Testis (tissue), 3 donors: ENCODE data around the gene TTBK2. TPM values are rescaled to one million over a fixed set of nuclear protein-coding genes. Genes with fewer than 3 reads are reported as not detected.

ENCODE experiments used
- DNase-seq: peaks from one replicate; pipeline ENCODE4 v3.0.0-alpha.2; 2019
- H3K27ac ChIP-seq, 2 donors: fragments of 200-600 bp; sonication (generic); one replicate each; pipeline ENCODE4 v1.5.1; 2019
- H3K27me3 ChIP-seq: fragments of 200-600 bp; sonication (generic); one replicate; pipeline ENCODE4 v1.5.1; 2019
- H3K36me3 ChIP-seq: fragments of 200-600 bp; sonication (generic); one replicate; pipeline ENCODE4 v1.5.1; 2017; ENCODE audit warnings: low read depth; ENCODE audit errors: missing control alignments
- H3K4me1 ChIP-seq: fragments of 200-600 bp; sonication (generic); one replicate; pipeline ENCODE4 v1.5.1; 2019
- H3K4me3 ChIP-seq, 2 donors: fragments of 200-600 bp; sonication (generic); one replicate each; pipeline ENCODE4 v1.5.1; 2017 to 2019
- H3K9me3 ChIP-seq: fragments of 200-600 bp; sonication (generic); one replicate; pipeline ENCODE4 v1.5.1; 2017
- POLR2A ChIP-seq: fragments of 450-650 bp; IDR thresholded peaks from one replicate; pipeline ENCODE4 v1.6.1; 2017; ENCODE audit warnings: antibody characterized with exemption, mild to moderate bottlenecking, moderate library complexity
- WGBS, 2 donors: methylation state at CpG; one replicate each; pipeline ENCODE4 v1.1.5; 2018; 5-methylcytosine and 5-hydroxymethylcytosine counted together
- intact Hi-C: fragments of 100-400 bp; cut with DNase I; formaldehyde crosslinking; loops from one replicate; pipeline ENCODE4 v1.15.1; 2023; ENCODE audit warnings: low total_unique reads
- polyA plus RNA-seq: library from polyadenylated mRNA; stranded (reverse); fragments of 350-450 nt; fragmentation: Illumina TruSeq; extraction: RNeasy Lipid Tissue Mini Kit (QIAGEN cat#74804); gene quantifications from one replicate; pipeline ENCODE4 v1.2.3, GENCODE V29; 2014; ENCODE audit warnings: low read depth, low replicate concordance; ENCODE audit not compliant: insufficient read depth
- total RNA-seq, 2 donors: library from RNA; depleted of rRNA; stranded (reverse); fragments of >200 nt; gene quantifications; one replicate each; pipeline ENCODE4 v1.2.3, GENCODE V29; 2016
- TF ChIP-seq, protein P1 (sequence below), 3 experiments: fragments of 450-650 bp in 2 of 3; fragments of 200-600 bp in 1 of 3; sonication (generic) in 1 of 3; IDR thresholded peaks; one replicate each; pipeline ENCODE4 v1.5.1; 2016 to 2019; ENCODE audit warnings: antibody characterized with exemption in 3 of 3, mild to moderate bottlenecking in 2 of 3, moderate library complexity in 1 of 3

The TTBK2 gene
- total and polyA plus RNA-seq, 3 donors from 2014 or later: 37.0 to 80.8 (median 53.7) TPM

DNA sequence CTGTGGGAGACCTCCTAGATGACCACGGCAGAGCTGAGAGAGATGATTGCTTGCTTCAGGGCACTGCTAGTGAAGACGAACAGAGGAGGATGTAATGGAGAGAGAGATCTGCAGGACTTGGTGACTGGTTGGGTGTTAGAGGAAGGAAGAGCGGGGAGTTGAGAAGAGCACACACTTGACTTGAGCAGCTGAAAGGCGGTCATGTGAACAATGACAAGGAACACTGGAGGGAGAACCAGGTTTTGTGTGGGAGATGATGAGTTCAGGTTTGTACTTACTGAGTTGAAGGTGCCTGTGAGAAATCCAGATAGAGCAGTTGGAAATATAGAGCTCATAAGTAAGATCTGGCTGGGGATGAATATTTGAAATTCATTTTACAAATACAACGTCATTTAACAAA lies 224.0 kb downstream of the TTBK2 start:
- TF ChIP-seq, protein P1, sequence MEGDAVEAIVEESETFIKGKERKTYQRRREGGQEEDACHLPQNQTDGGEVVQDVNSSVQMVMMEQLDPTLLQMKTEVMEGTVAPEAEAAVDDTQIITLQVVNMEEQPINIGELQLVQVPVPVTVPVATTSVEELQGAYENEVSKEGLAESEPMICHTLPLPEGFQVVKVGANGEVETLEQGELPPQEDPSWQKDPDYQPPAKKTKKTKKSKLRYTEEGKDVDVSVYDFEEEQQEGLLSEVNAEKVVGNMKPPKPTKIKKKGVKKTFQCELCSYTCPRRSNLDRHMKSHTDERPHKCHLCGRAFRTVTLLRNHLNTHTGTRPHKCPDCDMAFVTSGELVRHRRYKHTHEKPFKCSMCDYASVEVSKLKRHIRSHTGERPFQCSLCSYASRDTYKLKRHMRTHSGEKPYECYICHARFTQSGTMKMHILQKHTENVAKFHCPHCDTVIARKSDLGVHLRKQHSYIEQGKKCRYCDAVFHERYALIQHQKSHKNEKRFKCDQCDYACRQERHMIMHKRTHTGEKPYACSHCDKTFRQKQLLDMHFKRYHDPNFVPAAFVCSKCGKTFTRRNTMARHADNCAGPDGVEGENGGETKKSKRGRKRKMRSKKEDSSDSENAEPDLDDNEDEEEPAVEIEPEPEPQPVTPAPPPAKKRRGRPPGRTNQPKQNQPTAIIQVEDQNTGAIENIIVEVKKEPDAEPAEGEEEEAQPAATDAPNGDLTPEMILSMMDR (IDR thresholded peaks at IDR 0.05): no peak
- TF ChIP-seq POLR2A: no peak
- Histone ChIP-seq H3K9me3 (no peaks in the 10 kb centered on the region), H3K27me3 (no peaks in the 10 kb centered on the region), H3K36me3 (no peaks in the 10 kb centered on the region), H3K27ac (no peak overlapping the region), H3K4me3 (no peak overlapping the region), H3K4me1 (no peaks in the 10 kb centered on the region)
- DNase-seq: no peak
- WGBS, 2 donors: 81 to 89% methylated on average over 5 of the region's 5 CpGs
- intact Hi-C loops: no loop called here

DNA sequence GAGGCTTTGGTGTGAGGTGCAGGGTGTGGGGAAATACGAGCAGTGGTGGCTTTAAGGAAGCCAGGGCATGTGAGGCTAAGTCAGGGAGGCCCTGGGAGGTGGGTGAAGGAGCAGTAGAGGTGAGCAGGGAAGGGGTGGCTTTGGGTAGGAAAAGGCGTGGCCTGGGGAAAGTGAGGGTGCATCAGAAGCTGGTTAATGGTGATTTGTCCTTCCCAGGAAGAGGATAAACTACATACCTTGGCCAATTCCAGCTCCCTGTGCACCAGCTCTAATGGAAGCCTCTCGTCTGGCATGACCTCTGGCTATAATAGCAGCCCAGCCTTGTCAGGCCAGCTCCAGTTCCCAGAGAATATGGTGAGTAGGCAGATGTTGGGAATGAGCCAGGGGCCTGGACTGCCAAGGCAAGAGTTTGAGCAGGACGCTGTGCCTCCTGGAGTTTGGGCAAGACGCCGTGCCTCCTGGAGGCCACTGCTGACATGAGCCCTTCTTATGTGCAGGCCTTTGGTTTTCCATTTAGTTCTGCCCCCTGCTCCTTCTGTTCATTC lies 225.0 kb downstream of the TTBK2 start:
- H3K4me1 ChIP-seq: no peaks in the 10 kb centered on the region
- DNase-seq: no peak
- no peaks in the 10 kb centered on the region for H3K36me3 ChIP-seq
- H3K4me3 ChIP-seq: no peak overlapping the region
- 89 to 96% methylated on average over 4 to 6 of the region's 6 CpGs for WGBS, 2 donors
- no peaks in the 10 kb centered on the region for H3K27me3 ChIP-seq
- H3K9me3 ChIP-seq: no peaks in the 10 kb centered on the region
- H3K27ac ChIP-seq: no peak overlapping the region
- intact Hi-C loops: no loop called here
- TF ChIP-seq, protein P1 (IDR thresholded peaks at IDR 0.05): no peak
- TF ChIP-seq POLR2A: no peak

DNA sequence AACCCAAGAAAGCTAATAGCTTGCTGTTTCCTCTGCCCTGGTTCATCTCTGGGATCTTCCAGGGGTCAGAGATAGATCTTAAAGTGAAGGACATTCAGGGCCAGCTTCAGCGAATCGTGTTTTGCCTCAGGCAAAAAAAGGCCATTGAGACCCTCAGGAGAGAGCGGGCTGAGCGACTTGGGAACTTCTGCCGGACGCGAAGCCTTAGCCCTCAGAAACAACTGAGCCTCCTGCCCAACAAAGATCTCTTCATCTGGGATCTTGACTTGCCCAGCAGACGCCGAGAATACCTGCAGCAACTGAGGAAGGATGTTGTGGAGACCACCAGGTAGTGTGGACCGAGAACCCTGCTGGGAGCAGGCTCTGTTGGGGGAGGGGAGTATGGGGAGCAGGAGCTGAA lies 226.2 kb downstream of the TTBK2 start:
- 97 to 99% methylated on average over 6 to 10 of the region's 10 CpGs for WGBS, 2 donors
- Histone ChIP-seq H3K4me1 (no peaks in the 10 kb centered on the region), H3K36me3 (no peaks in the 10 kb centered on the region), H3K27me3 (no peaks in the 10 kb centered on the region), H3K4me3 (no peak overlapping the region), H3K9me3 (no peaks in the 10 kb centered on the region), H3K27ac (no peak overlapping the region)
- intact Hi-C loops: no loop called here
- no peak for DNase-seq
- TF ChIP-seq, protein P1 (IDR thresholded peaks at IDR 0.05): no peak
- no peak for TF ChIP-seq POLR2A

DNA sequence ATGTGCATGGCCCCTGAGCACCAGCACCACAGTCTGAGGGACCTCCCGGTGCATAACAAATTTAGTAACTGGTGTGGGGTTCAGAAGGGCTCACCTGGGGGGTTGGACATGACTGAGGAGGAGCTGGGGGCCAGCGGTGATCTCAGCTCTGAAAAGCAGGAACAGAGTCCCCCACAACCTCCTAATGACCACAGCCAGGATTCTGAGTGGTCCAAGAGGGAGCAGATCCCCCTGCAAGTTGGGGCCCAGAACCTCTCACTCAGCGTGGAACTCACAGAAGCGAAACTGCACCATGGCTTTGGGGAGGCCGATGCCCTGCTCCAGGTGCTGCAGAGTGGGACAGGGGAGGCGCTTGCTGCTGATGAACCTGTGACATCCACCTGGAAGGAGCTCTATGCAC lies 226.6 kb downstream of the TTBK2 start:
- Histone ChIP-seq H3K9me3 (no peaks in the 10 kb centered on the region), H3K36me3 (no peaks in the 10 kb centered on the region), H3K27me3 (no peaks in the 10 kb centered on the region), H3K4me1 (no peaks in the 10 kb centered on the region), H3K27ac (no peak overlapping the region), H3K4me3 (no peak overlapping the region)
- DNase-seq: no peak
- WGBS, 2 donors: 99 to 100% methylated on average over 4 to 6 of the region's 6 CpGs
- intact Hi-C loops: no loop called here
- TF ChIP-seq, protein P1 (IDR thresholded peaks at IDR 0.05): no peak
- TF ChIP-seq POLR2A: no peak

DNA sequence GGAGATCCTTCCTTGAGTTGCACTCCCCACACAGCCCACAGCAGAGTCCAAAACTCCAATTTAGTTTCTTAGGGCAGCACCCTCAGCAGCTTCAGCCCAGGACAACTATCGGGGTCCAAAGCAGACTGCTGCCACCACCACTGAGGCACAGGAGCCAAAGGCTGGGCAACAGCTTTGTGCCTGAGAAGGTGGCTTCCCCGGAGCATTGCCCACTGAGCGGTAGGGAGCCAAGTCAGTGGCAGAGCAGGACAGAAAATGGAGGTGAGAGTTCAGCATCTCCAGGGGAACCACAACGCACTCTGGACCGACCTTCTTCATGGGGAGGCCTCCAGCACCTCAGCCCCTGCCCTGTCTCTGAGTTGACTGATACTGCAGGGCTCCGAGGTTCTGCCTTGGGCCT lies 227.1 kb downstream of the TTBK2 start:
- Histone ChIP-seq H3K4me1 (no peaks in the 10 kb centered on the region), H3K36me3 (no peaks in the 10 kb centered on the region), H3K27me3 (no peaks in the 10 kb centered on the region), H3K27ac (no peak overlapping the region), H3K4me3 (no peak overlapping the region), H3K9me3 (no peaks in the 10 kb centered on the region)
- DNase-seq: no peak
- TF ChIP-seq, protein P1 (IDR thresholded peaks at IDR 0.05): no peak
- no peak for TF ChIP-seq POLR2A
- WGBS, 2 donors: 95 to 96% methylated on average over 4 to 6 of the region's 6 CpGs
- intact Hi-C loops: no loop called here
